HG03025 (cell line): ENCODE measurements around the gene WDFY4.

Experiments used
- ATAC-seq: cut with Tn5 transposase; IDR thresholded peaks from one replicate; pipeline ENCODE4 v1.9.1; 2021; ENCODE audit warnings: mild to moderate bottlenecking, moderate library complexity; ENCODE audit not compliant: unreplicated experiment, low FRiP score

Gene WDFY4

GRCh38 chr10:49000437-49001398, 316.0 kb downstream of the WDFY4 start:
- no peak for ATAC-seq

GRCh38 chr10:49001402-49001801, 316.7 kb downstream of the WDFY4 start:
- no peak for ATAC-seq

GRCh38 chr10:49001870-49002672, 317.4 kb downstream of the WDFY4 start:
- ATAC-seq, result no peak

- ATAC-seq, result no peak
Observed at GRCh38 chr10:49005270-49005669, 320.6 kb downstream of the WDFY4 start.

GRCh38 chr10:49007129-49007528, 322.5 kb downstream of the WDFY4 start:
- ATAC-seq, result no peak

GRCh38 chr10:49008091-49008490, 323.4 kb downstream of the WDFY4 start:
- ATAC-seq, result no peak

- no peak for ATAC-seq
Observed at GRCh38 chr10:49008505-49009198, 324.0 kb downstream of the WDFY4 start.

GRCh38 chr10:49009199-49009979, 324.7 kb downstream of the WDFY4 start:
- ATAC-seq, result no peak

GRCh38 chr10:49010295-49010694, 325.6 kb downstream of the WDFY4 start:
- ATAC-seq, result no peak

GRCh38 chr10:49010865-49011264, 326.2 kb downstream of the WDFY4 start:
- no peak for ATAC-seq

GRCh38 chr10:49011756-49012155, 327.1 kb downstream of the WDFY4 start:
- ATAC-seq, result no peak

GRCh38 chr10:49012603-49013002, 327.9 kb downstream of the WDFY4 start:
- no peak for ATAC-seq

- no peak for ATAC-seq
Observed at GRCh38 chr10:49015700-49016099, 331.0 kb downstream of the WDFY4 start.

- ATAC-seq, result no peak
Observed at GRCh38 chr10:49021685-49022084, 337.0 kb downstream of the WDFY4 start.

- ATAC-seq, result no peak
Observed at GRCh38 chr10:49023071-49023470, 338.4 kb downstream of the WDFY4 start.

- ATAC-seq, result no peak
Observed at GRCh38 chr10:49023752-49024151, 339.1 kb downstream of the WDFY4 start.

- ATAC-seq, result no peak
Observed at GRCh38 chr10:49024484-49024883, 339.8 kb downstream of the WDFY4 start.

- no peak for ATAC-seq
Observed at GRCh38 chr10:49025347-49025983, 340.8 kb downstream of the WDFY4 start.

- ATAC-seq, result no peak
Observed at GRCh38 chr10:49028639-49029038, 344.0 kb downstream of the WDFY4 start.

- no peak for ATAC-seq
Observed at GRCh38 chr10:49029666-49030065, 345.0 kb downstream of the WDFY4 start.
